IPS-18c (cell line): Measurements from ENCODE around the gene GTF2H4.

ENCODE experiments used
- H3K4me3 ChIP-seq: 2 replicates; pipeline ENCODE4 v1.7.0; 2013; ENCODE audit warnings: low read depth, mild to moderate bottlenecking, low read length, moderate library complexity; ENCODE audit not compliant: insufficient read depth
- H3K9me3 ChIP-seq: one replicate; pipeline ENCODE4 v1.6.1; 2013; ENCODE audit warnings: mild to moderate bottlenecking, low read length, moderate library complexity; ENCODE audit not compliant: control insufficient read depth, insufficient read depth

The GTF2H4 gene

DNA sequence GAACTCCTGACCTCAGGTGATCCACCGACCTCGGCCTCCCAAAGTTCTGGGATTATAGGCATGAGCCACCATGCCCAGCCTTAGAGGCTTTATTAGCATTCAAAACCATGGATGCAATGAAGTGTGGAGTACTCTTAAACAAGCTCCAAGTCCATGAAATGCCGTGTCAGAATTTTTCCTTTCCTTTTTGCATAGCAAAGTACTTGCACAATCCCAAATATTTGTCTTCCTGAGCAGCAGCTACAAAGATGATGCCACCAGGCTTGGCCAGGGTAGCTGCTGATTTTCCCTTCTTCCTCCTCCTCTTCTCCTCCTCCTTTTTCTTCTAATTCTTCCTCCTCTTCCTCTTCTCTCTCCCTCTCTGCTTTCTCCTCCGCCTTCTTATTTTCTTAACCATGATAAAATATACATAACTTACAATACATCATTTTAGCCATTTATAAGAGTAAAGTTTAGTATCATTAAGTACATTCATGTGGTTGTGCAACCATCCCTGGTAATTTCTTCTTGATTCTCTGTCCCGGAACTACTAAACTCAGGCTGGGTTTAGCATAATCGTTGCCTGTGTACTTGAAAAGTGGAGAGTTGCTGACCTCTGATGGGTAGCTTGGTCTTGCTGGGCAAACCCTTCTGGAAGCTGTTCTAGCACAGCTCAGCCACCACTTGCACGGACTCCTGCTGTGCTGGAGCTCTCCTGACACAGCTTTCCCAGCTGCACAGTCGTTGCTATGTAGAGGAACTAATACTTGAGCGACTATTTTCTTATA is 53.1 kb downstream of the GTF2H4 start:
- H3K4me3 ChIP-seq = no peak overlapping the region
- H3K9me3 ChIP-seq = no peaks in the 10 kb centered on the region

DNA sequence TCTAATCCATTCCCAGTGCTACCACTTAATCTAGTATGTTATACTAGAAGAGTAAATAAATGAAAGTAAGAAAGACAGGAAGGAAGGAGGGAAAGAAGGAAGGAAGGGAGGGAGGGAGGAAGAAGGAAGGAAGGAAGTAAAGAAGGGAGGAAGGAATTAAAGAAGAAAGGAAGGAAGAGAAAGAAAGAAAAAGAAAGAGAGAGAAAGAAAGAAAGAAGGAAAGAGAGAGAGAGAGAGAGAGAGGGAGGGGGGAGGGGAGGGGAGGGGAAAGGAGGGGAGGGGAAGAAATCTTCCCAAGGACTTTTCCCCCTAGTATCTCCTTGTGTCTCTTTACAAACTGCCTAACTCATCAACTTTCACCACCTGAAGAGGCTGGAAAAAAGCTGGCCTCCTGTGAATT is 54.7 kb downstream of the GTF2H4 start:
- Histone ChIP-seq H3K9me3 (no peaks in the 10 kb centered on the region), H3K4me3 (no peak overlapping the region)

DNA sequence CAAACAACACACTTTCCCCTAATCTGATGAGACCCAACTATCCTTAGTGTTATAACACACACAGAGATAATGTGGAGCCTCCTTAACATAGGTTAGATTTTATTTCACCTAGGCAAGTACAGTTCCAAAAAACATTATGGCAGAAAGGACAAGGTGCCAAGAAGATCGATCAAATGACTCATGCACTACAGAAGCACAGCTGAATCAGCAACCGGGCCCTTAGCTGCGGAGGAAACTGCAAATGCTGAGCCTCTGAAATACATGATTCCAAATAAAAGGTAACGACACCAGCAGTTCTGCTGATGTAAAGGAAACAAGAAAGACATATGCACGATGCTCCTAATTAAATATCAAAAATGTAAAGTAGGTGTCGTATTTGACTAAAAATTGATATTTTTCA is 55.6 kb downstream of the GTF2H4 start:
- Histone ChIP-seq H3K4me3 (no peak overlapping the region), H3K9me3 (no peaks in the 10 kb centered on the region)
